ENCODE data around the gene YARS1. TPM values are rescaled to one million over a fixed set of nuclear protein-coding genes. Genes with fewer than 3 reads are reported as not detected.

Gene YARS1
- total RNA-seq, 1 experiment from 2014 or later: 118 TPM

- H3K4me2 ChIP-seq (ENCODE audit: low read depth, low read length, poor library complexity, severe bottlenecking): peak overlapping the region; percentile 86
- no peaks in the 10 kb centered on the region for H3K9me3 ChIP-seq (ENCODE audit: low read length)
- peaks cover 18% of the 10 kb centered on the region for H3K4me1 ChIP-seq (ENCODE audit: low read length)
- DNase-seq: no peak
- H3K9ac ChIP-seq (ENCODE audit: low read length): peak overlapping the region; percentile 66; the same call in 1 of the 2 replicates
- no peaks in the 10 kb centered on the region for H3K36me3 ChIP-seq (ENCODE audit: insufficient read depth, low read length)
- H3K4me3 ChIP-seq (ENCODE audit: low read length): peak overlapping the region; percentile 69
- no peaks in the 10 kb centered on the region for H3K9me2 ChIP-seq (replicated peaks; ENCODE audit: insufficient read depth, low read length)
- no peak overlapping the region for H3K27ac ChIP-seq (ENCODE audit: low read length)
- H3K27me3 ChIP-seq (ENCODE audit: low read length): no peaks in the 10 kb centered on the region
- no peaks in the 10 kb centered on the region for H4K20me1 ChIP-seq (ENCODE audit: insufficient read depth, low read depth, low read length)
- no peaks in the 10 kb centered on the region for H3K79me2 ChIP-seq (ENCODE audit: low read length)
- no peak overlapping the region for H2AFZ ChIP-seq (ENCODE audit: low read length)
These were observed 62.7 kb downstream of the YARS1 start for GRCh38 chr1:32754317-32755097.

GRCh38 chr1:32753532-32754316 is 63.4 kb downstream of the YARS1 start:
- Histone ChIP-seq H3K9me2 (replicated peaks; ENCODE audit: insufficient read depth, low read length) (no peaks in the 10 kb centered on the region), H3K9me3 (ENCODE audit: low read length) (no peaks in the 10 kb centered on the region), H3K9ac (ENCODE audit: low read length) (peak overlapping the region; percentile 66), H3K79me2 (ENCODE audit: low read length) (no peaks in the 10 kb centered on the region), H3K36me3 (ENCODE audit: insufficient read depth, low read length) (no peaks in the 10 kb centered on the region), H3K27ac (ENCODE audit: low read length) (no peak overlapping the region), H3K4me2 (ENCODE audit: low read depth, low read length, poor library complexity, severe bottlenecking) (peak overlapping the region; percentile 86), H4K20me1 (ENCODE audit: insufficient read depth, low read depth, low read length) (no peaks in the 10 kb centered on the region), H3K4me1 (ENCODE audit: low read length) (peaks cover 18% of the 10 kb centered on the region), H3K4me3 (ENCODE audit: low read length) (peak overlapping the region; percentile 69), H2AFZ (ENCODE audit: low read length) (peak overlapping the region; percentile 98), H3K27me3 (ENCODE audit: low read length) (no peaks in the 10 kb centered on the region)
- peak; percentile 87 for DNase-seq

- H2AFZ ChIP-seq (ENCODE audit: low read length): no peak overlapping the region
- no peak overlapping the region for H3K4me3 ChIP-seq (ENCODE audit: low read length)
- H3K9me2 ChIP-seq (replicated peaks; ENCODE audit: insufficient read depth, low read length): no peaks in the 10 kb centered on the region
- H3K79me2 ChIP-seq (ENCODE audit: low read length): no peaks in the 10 kb centered on the region
- peaks cover 10% of the 10 kb centered on the region for H3K4me1 ChIP-seq (ENCODE audit: low read length)
- H3K27ac ChIP-seq (ENCODE audit: low read length): no peak overlapping the region
- DNase-seq: peak; percentile 50
- no peaks in the 10 kb centered on the region for H3K9me3 ChIP-seq (ENCODE audit: low read length)
- H3K36me3 ChIP-seq (ENCODE audit: insufficient read depth, low read length): no peaks in the 10 kb centered on the region
- H3K27me3 ChIP-seq (ENCODE audit: low read length): no peaks in the 10 kb centered on the region
- H3K4me2 ChIP-seq (ENCODE audit: low read depth, low read length, poor library complexity, severe bottlenecking): no peak overlapping the region
- H4K20me1 ChIP-seq (ENCODE audit: insufficient read depth, low read depth, low read length): no peaks in the 10 kb centered on the region
- H3K9ac ChIP-seq (ENCODE audit: low read length): no peak overlapping the region
These were observed 67.4 kb downstream of the YARS1 start for GRCh38 chr1:32749771-32750170.

DNA sequence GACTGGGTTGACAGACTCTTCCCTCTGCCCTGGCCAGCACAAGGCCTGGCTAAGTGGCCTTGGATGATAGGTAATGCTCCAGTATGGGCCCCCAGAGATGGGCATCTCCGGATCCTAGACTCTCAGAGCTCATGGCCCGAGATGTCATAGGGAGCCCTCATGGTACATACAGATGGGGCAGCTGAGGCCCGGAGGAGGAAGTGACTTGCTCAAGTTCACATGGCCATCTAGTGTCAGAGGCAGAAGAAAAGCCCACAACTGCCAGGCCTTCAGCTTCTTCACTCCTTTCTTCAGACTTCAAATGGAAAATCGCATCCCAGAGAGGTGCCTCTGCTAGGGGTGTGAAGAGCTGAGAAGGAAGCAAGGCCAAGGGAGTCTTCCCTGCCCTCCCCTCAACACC is 67.8 kb downstream of the YARS1 start:
- H3K9ac ChIP-seq (ENCODE audit: low read length): no peak overlapping the region
- no peak overlapping the region for H3K4me2 ChIP-seq (ENCODE audit: low read depth, low read length, poor library complexity, severe bottlenecking)
- H3K27ac ChIP-seq (ENCODE audit: low read length): no peak overlapping the region
- H3K4me3 ChIP-seq (ENCODE audit: low read length): no peak overlapping the region
- H3K79me2 ChIP-seq (ENCODE audit: low read length): no peaks in the 10 kb centered on the region
- peaks cover 8% of the 10 kb centered on the region for H3K4me1 ChIP-seq (ENCODE audit: low read length)
- no peaks in the 10 kb centered on the region for H3K9me2 ChIP-seq (replicated peaks; ENCODE audit: insufficient read depth, low read length)
- H3K27me3 ChIP-seq (ENCODE audit: low read length): no peaks in the 10 kb centered on the region
- H4K20me1 ChIP-seq (ENCODE audit: insufficient read depth, low read depth, low read length): no peaks in the 10 kb centered on the region
- no peaks in the 10 kb centered on the region for H3K9me3 ChIP-seq (ENCODE audit: low read length)
- no peak overlapping the region for H2AFZ ChIP-seq (ENCODE audit: low read length)
- no peak for DNase-seq
- H3K36me3 ChIP-seq (ENCODE audit: insufficient read depth, low read length): no peaks in the 10 kb centered on the region

DNA sequence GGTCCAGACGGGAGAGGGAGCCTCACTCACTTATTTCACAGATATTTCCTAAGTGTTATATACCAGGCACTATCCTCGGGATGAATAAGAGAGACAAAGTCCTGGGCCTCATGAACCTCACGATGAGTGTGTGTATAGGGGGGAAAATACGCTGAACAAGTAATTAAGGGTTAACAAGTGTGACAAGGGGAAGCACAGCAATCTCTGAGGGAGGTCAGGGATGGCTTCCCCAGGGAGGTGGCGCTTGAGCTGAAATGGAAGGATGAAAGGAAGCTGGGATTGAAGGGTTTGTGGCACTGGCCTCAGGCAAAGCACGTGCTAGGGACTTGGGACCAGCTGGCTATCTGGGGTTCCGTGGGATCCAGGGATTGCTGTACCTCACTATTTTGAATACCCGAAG is 68.2 kb downstream of the YARS1 start:
- no peak overlapping the region for H2AFZ ChIP-seq (ENCODE audit: low read length)
- peaks cover 4% of the 10 kb centered on the region for H3K4me1 ChIP-seq (ENCODE audit: low read length)
- H3K27ac ChIP-seq (ENCODE audit: low read length): no peak overlapping the region
- no peaks in the 10 kb centered on the region for H4K20me1 ChIP-seq (ENCODE audit: insufficient read depth, low read depth, low read length)
- H3K27me3 ChIP-seq (ENCODE audit: low read length): no peaks in the 10 kb centered on the region
- H3K36me3 ChIP-seq (ENCODE audit: insufficient read depth, low read length): no peaks in the 10 kb centered on the region
- H3K9ac ChIP-seq (ENCODE audit: low read length): no peak overlapping the region
- H3K9me2 ChIP-seq (replicated peaks; ENCODE audit: insufficient read depth, low read length): no peaks in the 10 kb centered on the region
- H3K4me3 ChIP-seq (ENCODE audit: low read length): no peak overlapping the region
- no peak overlapping the region for H3K4me2 ChIP-seq (ENCODE audit: low read depth, low read length, poor library complexity, severe bottlenecking)
- no peak for DNase-seq
- H3K79me2 ChIP-seq (ENCODE audit: low read length): no peaks in the 10 kb centered on the region
- no peaks in the 10 kb centered on the region for H3K9me3 ChIP-seq (ENCODE audit: low read length)

GRCh38 chr1:32748348-32748747 is 68.8 kb downstream of the YARS1 start:
- Histone ChIP-seq H3K9ac (ENCODE audit: low read length) (no peak overlapping the region), H3K27me3 (ENCODE audit: low read length) (no peaks in the 10 kb centered on the region), H3K4me3 (ENCODE audit: low read length) (no peak overlapping the region), H4K20me1 (ENCODE audit: insufficient read depth, low read depth, low read length) (no peaks in the 10 kb centered on the region), H3K9me2 (replicated peaks; ENCODE audit: insufficient read depth, low read length) (no peaks in the 10 kb centered on the region), H3K9me3 (ENCODE audit: low read length) (no peaks in the 10 kb centered on the region), H3K27ac (ENCODE audit: low read length) (no peak overlapping the region), H3K36me3 (ENCODE audit: insufficient read depth, low read length) (no peaks in the 10 kb centered on the region), H3K4me2 (ENCODE audit: low read depth, low read length, poor library complexity, severe bottlenecking) (no peak overlapping the region), H3K4me1 (ENCODE audit: low read length) (peaks cover under 1% of the 10 kb centered on the region), H2AFZ (ENCODE audit: low read length) (no peak overlapping the region), H3K79me2 (ENCODE audit: low read length) (no peaks in the 10 kb centered on the region)
- DNase-seq: no peak

DNA sequence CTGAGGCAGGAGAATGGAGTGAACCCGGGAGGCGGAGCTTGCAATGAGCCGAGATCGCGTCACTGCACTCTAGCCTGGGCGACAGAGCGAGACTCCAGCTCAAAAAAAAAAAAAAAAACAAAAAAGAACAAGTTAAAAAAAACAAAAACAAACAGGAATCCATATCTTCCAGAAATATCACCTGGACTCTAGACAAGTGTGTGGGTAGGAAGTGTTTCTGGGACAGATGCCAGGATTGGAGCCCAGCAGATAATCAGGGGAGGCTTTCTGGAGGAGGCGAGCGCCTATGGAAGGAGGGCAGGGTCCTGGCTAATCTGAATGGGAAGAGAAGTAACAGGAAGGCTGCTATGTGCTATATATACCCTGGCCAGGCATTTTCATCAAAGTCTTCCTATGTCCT is 71.0 kb downstream of the YARS1 start:
- Histone ChIP-seq H3K79me2 (ENCODE audit: low read length) (no peaks in the 10 kb centered on the region), H3K27ac (ENCODE audit: low read length) (no peak overlapping the region), H3K4me2 (ENCODE audit: low read depth, low read length, poor library complexity, severe bottlenecking) (no peak overlapping the region), H3K27me3 (ENCODE audit: low read length) (no peaks in the 10 kb centered on the region), H2AFZ (ENCODE audit: low read length) (no peak overlapping the region), H3K9me2 (replicated peaks; ENCODE audit: insufficient read depth, low read length) (no peaks in the 10 kb centered on the region), H4K20me1 (ENCODE audit: insufficient read depth, low read depth, low read length) (0 out of 2 replicates have a peak, but pooled peaks cover 3% of the 10 kb centered on the region), H3K9ac (ENCODE audit: low read length) (no peak overlapping the region), H3K4me1 (ENCODE audit: low read length) (no peaks in the 10 kb centered on the region), H3K36me3 (ENCODE audit: insufficient read depth, low read length) (no peaks in the 10 kb centered on the region), H3K9me3 (ENCODE audit: low read length) (no peaks in the 10 kb centered on the region), H3K4me3 (ENCODE audit: low read length) (no peak overlapping the region)
- DNase-seq: no peak

- Histone ChIP-seq H3K27ac (ENCODE audit: low read length) (no peak overlapping the region), H3K9me2 (replicated peaks; ENCODE audit: insufficient read depth, low read length) (no peaks in the 10 kb centered on the region), H4K20me1 (ENCODE audit: insufficient read depth, low read depth, low read length) (0 out of 2 replicates have a peak, but pooled peaks cover 3% of the 10 kb centered on the region), H3K4me3 (ENCODE audit: low read length) (no peak overlapping the region), H3K4me1 (ENCODE audit: low read length) (no peaks in the 10 kb centered on the region), H3K9me3 (ENCODE audit: low read length) (no peaks in the 10 kb centered on the region), H3K79me2 (ENCODE audit: low read length) (no peaks in the 10 kb centered on the region), H3K4me2 (ENCODE audit: low read depth, low read length, poor library complexity, severe bottlenecking) (no peak overlapping the region), H3K36me3 (ENCODE audit: insufficient read depth, low read length) (no peaks in the 10 kb centered on the region), H3K9ac (ENCODE audit: low read length) (no peak overlapping the region), H2AFZ (ENCODE audit: low read length) (no peak overlapping the region), H3K27me3 (ENCODE audit: low read length) (no peaks in the 10 kb centered on the region)
- DNase-seq: no peak
These were observed 73.1 kb downstream of the YARS1 start for GRCh38 chr1:32744071-32744425.
